Omental fat pad (tissue), 4 donors: ENCODE measurements around the gene ATG14. TPM values are rescaled to one million over a fixed set of nuclear protein-coding genes. Genes with fewer than 3 reads are reported as not detected.

Experiments
- ATAC-seq: fragments of 150-250 bp; one replicate; pipeline ENCODE4 v1.9.1; 2016; ENCODE audit warnings: mild to moderate bottlenecking, moderate library complexity; ENCODE audit not compliant: low FRiP score
- DNase-seq: peaks from one replicate; pipeline ENCODE4 v3.0.0-alpha.2; 2019; ENCODE audit warnings: low spot score
- CTCF ChIP-seq, 3 donors: fragments of 450-650 bp; IDR thresholded peaks; one replicate each; pipeline ENCODE4 v1.5.1; 2016 to 2017; ENCODE audit warnings: antibody characterized with exemption in 3 of 3, mild to moderate bottlenecking in 3 of 3, moderate library complexity in 2 of 3
- total RNA-seq, 4 donors: library from RNA; depleted of rRNA; stranded (reverse); fragments of >200 nt; gene quantifications; one replicate each; pipeline ENCODE4 v1.1.0, GENCODE V29; 2016

ATG14 gene
- total RNA-seq, 4 donors from 2014 or later = 7.3 to 14.8 (median 8.0) TPM

- TF ChIP-seq CTCF (IDR thresholded peaks at IDR 0.05) = no peak
These were observed 30.1 kb downstream of the ATG14 start for GRCh38 chr14:55381561-55381960.

GRCh38 chr14:55381040-55381439 lies 30.6 kb downstream of the ATG14 start:
- DNase-seq (no peak), ATAC-seq (no peak)
- TF ChIP-seq CTCF (IDR thresholded peaks at IDR 0.05) = no peak

More at GRCh38 chr14:55381561-55381960, 30.1 kb downstream of the ATG14 start:
- no peak for ATAC-seq
- no peak for DNase-seq

GRCh38 chr14:55377236-55377635 lies 34.4 kb downstream of the ATG14 start:
- TF ChIP-seq CTCF (IDR thresholded peaks at IDR 0.05) = no peak
- ATAC-seq = no peak

GRCh38 chr14:55374771-55375170 lies 36.9 kb downstream of the ATG14 start:
- no peak for TF ChIP-seq CTCF (IDR thresholded peaks at IDR 0.05)
- DNase-seq = no peak
- ATAC-seq = no peak

More at GRCh38 chr14:55377236-55377635, 34.4 kb downstream of the ATG14 start:
- no peak for DNase-seq

GRCh38 chr14:55373784-55374705 lies 37.6 kb downstream of the ATG14 start:
- DNase-seq (no peak), ATAC-seq (no peak)
- no peak for TF ChIP-seq CTCF (IDR thresholded peaks at IDR 0.05)

GRCh38 chr14:55372825-55373224 lies 38.8 kb downstream of the ATG14 start:
- no peak for TF ChIP-seq CTCF (IDR thresholded peaks at IDR 0.05)
- ATAC-seq = no peak
- DNase-seq = no peak

- DNase-seq = no peak
- TF ChIP-seq CTCF (IDR thresholded peaks at IDR 0.05) = no peak
- ATAC-seq = no peak
These were observed 39.2 kb downstream of the ATG14 start for GRCh38 chr14:55372423-55372822.
